H9 (cell line): ENCODE measurements around the gene DPM2. TPM values are rescaled to one million over a fixed set of nuclear protein-coding genes. Genes with fewer than 3 reads are reported as not detected.

ENCODE experiments used
- DNase-seq: peaks from one replicate; pipeline ENCODE4 v3.0.0-alpha.2; 2017
- H2AFZ ChIP-seq: one replicate; pipeline ENCODE4 v1.6.1; 2013; ENCODE audit warnings: mild to moderate bottlenecking, low read length, control low read depth, moderate library complexity
- H2AK5ac ChIP-seq: 2 replicates; pipeline ENCODE4 v1.6.1; 2013; ENCODE audit warnings: low read length, control low read depth, mixed read lengths; ENCODE audit not compliant: insufficient read length
- H2BK120ac ChIP-seq: one replicate; pipeline ENCODE4 v1.6.1; 2013; ENCODE audit warnings: low read depth, mild to moderate bottlenecking, low read length, control low read depth, inconsistent platforms; ENCODE audit not compliant: poor library complexity, severe bottlenecking
- H2BK12ac ChIP-seq: 2 replicates; pipeline ENCODE4 v1.6.1; 2013; ENCODE audit warnings: low read length, control low read depth, mixed read lengths, low read depth; ENCODE audit not compliant: insufficient read length
- H2BK15ac ChIP-seq: 2 replicates; pipeline ENCODE4 v1.6.1; 2013; ENCODE audit warnings: low read depth, low read length, control low read depth
- H2BK20ac ChIP-seq: one replicate; pipeline ENCODE4 v1.6.1; 2013; ENCODE audit warnings: low read depth, mild to moderate bottlenecking, low read length, control low read depth, inconsistent platforms; ENCODE audit not compliant: poor library complexity, severe bottlenecking
- H2BK5ac ChIP-seq: 2 replicates; pipeline ENCODE4 v1.6.1; 2013; ENCODE audit warnings: low read length, control low read depth, mixed read lengths; ENCODE audit not compliant: insufficient read length
- H3K14ac ChIP-seq: 2 replicates; pipeline ENCODE4 v1.6.1; 2013; ENCODE audit warnings: low read length, control low read depth; ENCODE audit not compliant: insufficient read depth
- H3K18ac ChIP-seq: 2 replicates; pipeline ENCODE4 v1.6.1; 2013; ENCODE audit warnings: low read depth, mild to moderate bottlenecking, mixed read lengths, low read length, control low read depth; ENCODE audit not compliant: insufficient read length
- H3K23ac ChIP-seq: 2 replicates; pipeline ENCODE4 v1.6.1; 2013; ENCODE audit warnings: low read length, control low read depth, mixed read lengths, low read depth; ENCODE audit not compliant: insufficient read length
- H3K23me2 ChIP-seq: 2 replicates; pipeline ENCODE4 v1.6.1; 2013; ENCODE audit warnings: low read depth, mild to moderate bottlenecking, mixed read lengths, low read length, control low read depth; ENCODE audit not compliant: insufficient read length, poor library complexity, severe bottlenecking
- H3K27ac ChIP-seq: 2 replicates; pipeline ENCODE4 v1.5.1; 2013; ENCODE audit warnings: low read length, control low read depth, mixed read lengths, low read depth; ENCODE audit not compliant: insufficient read length
- H3K27me3 ChIP-seq: 2 replicates; pipeline ENCODE4 v1.6.1; 2013; ENCODE audit warnings: low read length, control low read depth, inconsistent platforms; ENCODE audit not compliant: insufficient read depth
- H3K4ac ChIP-seq: 2 replicates; pipeline ENCODE4 v1.6.1; 2013; ENCODE audit warnings: low read depth, mild to moderate bottlenecking, control low read depth, inconsistent platforms, low read length, moderate library complexity
- H3K4me1 ChIP-seq: 2 replicates; pipeline ENCODE4 v1.6.1; 2013; ENCODE audit warnings: low read length, control low read depth, inconsistent platforms; ENCODE audit not compliant: insufficient read depth
- H3K4me2 ChIP-seq: 2 replicates; pipeline ENCODE4 v1.6.1; 2013; ENCODE audit warnings: low read length, control low read depth, mixed read lengths; ENCODE audit not compliant: insufficient read length, insufficient read depth
- H3K56ac ChIP-seq: 2 replicates; pipeline ENCODE4 v1.6.1; 2013; ENCODE audit warnings: low read depth, mild to moderate bottlenecking, mixed read lengths, low read length, control low read depth; ENCODE audit not compliant: insufficient read length
- H3K79me1 ChIP-seq: 2 replicates; pipeline ENCODE4 v1.6.1; 2013; ENCODE audit warnings: low read depth, mild to moderate bottlenecking, moderate library complexity, low read length, control low read depth, inconsistent platforms; ENCODE audit not compliant: insufficient read depth, poor library complexity, severe bottlenecking
- H3K79me2 ChIP-seq: 2 replicates; pipeline ENCODE4 v1.6.1; 2013; ENCODE audit warnings: low read length, control low read depth, inconsistent platforms; ENCODE audit not compliant: insufficient read depth
- H3K9ac ChIP-seq: 2 replicates; pipeline ENCODE4 v1.6.1; 2013; ENCODE audit warnings: low read length, control low read depth, mixed read lengths; ENCODE audit not compliant: insufficient read length; ENCODE audit errors: extremely low read depth
- H3K9me3 ChIP-seq: one replicate; pipeline ENCODE4 v1.6.1; 2013; ENCODE audit warnings: low read depth, low read length, inconsistent platforms; ENCODE audit not compliant: control insufficient read depth
- H3T11ph ChIP-seq: one replicate; pipeline ENCODE4 v1.6.1; 2013; ENCODE audit warnings: mild to moderate bottlenecking, low read length, control low read depth, inconsistent platforms
- H4K20me1 ChIP-seq: one replicate; pipeline ENCODE4 v1.6.1; 2013; ENCODE audit not compliant: control insufficient read depth, insufficient read length, insufficient read depth
- H4K5ac ChIP-seq: 2 replicates; pipeline ENCODE4 v1.6.1; 2013; ENCODE audit warnings: low read depth, mild to moderate bottlenecking, mixed read lengths, low read length, control low read depth; ENCODE audit not compliant: insufficient read length
- H4K8ac ChIP-seq: replicated peaks from 2 replicates; pipeline ENCODE4 v1.6.1; 2013; ENCODE audit warnings: low read length, control low read depth, mixed read lengths, low read depth; ENCODE audit not compliant: insufficient read length
- H4K91ac ChIP-seq: 2 replicates; pipeline ENCODE4 v1.6.1; 2013; ENCODE audit warnings: low read depth, mild to moderate bottlenecking, moderate library complexity, mixed read lengths, low read length, control low read depth; ENCODE audit not compliant: insufficient read length
- H3K27ac Mint-ChIP-seq, 3 experiments: 2 replicates in 2 of 3; 3 replicates in 1 of 3; pipeline ENCODE4 v1.8.0; 2020 to 2021; ENCODE audit warnings: mixed read lengths in 3 of 3, mild to moderate bottlenecking in 1 of 3, moderate library complexity in 1 of 3
- H3K27me3 Mint-ChIP-seq: 2 replicates; pipeline ENCODE4 v1.8.0; 2021; ENCODE audit warnings: low read depth, mild to moderate bottlenecking, moderate library complexity, mixed read lengths
- H3K36me3 Mint-ChIP-seq, 3 experiments: 2 replicates in 2 of 3; 3 replicates in 1 of 3; pipeline ENCODE4 v1.8.0; 2020 to 2021; ENCODE audit warnings: low read depth in 3 of 3, mixed read lengths in 3 of 3; ENCODE audit not compliant: insufficient read depth in 1 of 3
- H3K4me1 Mint-ChIP-seq, 2 experiments: 2 replicates each; pipeline ENCODE4 v1.8.0; 2020; ENCODE audit warnings: mixed read lengths in 2 of 2
- H3K4me3 Mint-ChIP-seq, 2 experiments: 2 replicates in 1 of 2; 3 replicates in 1 of 2; pipeline ENCODE4 v1.8.0; 2020 to 2021; ENCODE audit warnings: mild to moderate bottlenecking in 2 of 2, mixed read lengths in 2 of 2, moderate library complexity in 1 of 2
- H3K9me3 Mint-ChIP-seq, 2 experiments: 2 replicates in 1 of 2; 3 replicates in 1 of 2; pipeline ENCODE4 v1.8.0; 2020; ENCODE audit warnings: mild to moderate bottlenecking in 2 of 2, mixed read lengths in 2 of 2, moderate library complexity in 1 of 2
- CTCF ChIP-seq: fragments of 200-600 bp; sonication (generic); conservative IDR thresholded peaks from 3 replicates; pipeline ENCODE4 v1.8.0; 2021; ENCODE audit warnings: antibody characterized with exemption, mild to moderate bottlenecking
- WGBS: extraction: QIAGEN DNeasy Blood & Tissue Kit; methylation state at CpG from one replicate; pipeline ENCODE4 v1.1.7; 2013; ENCODE audit warnings: missing lambda C conversion rate, low lambda C conversion rate, mixed read lengths; ENCODE audit not compliant: insufficient read length; ENCODE audit errors: extremely low coverage; 5-methylcytosine and 5-hydroxymethylcytosine counted together
- total RNA-seq: library from RNA; stranded (reverse); gene quantifications from 2 replicates; pipeline ENCODE4 v1.2.1, GENCODE V29; 2021

The DPM2 gene
- total RNA-seq, 1 experiment from 2014 or later = 46.1 TPM

- no peak overlapping the region for H3K27ac ChIP-seq
- H3K9me3 Mint-ChIP-seq = no peaks in the 10 kb centered on the region; a peak in 1 of 5 replicates
- H3K79me1 ChIP-seq = peaks cover 10% of the 10 kb centered on the region
Measured at GRCh38 chr9:127973169-127974000, 35.7 kb upstream of the DPM2 start.

More at GRCh38 chr9:127973169-127974000, 35.7 kb upstream of the DPM2 start:
- H2BK120ac ChIP-seq = no peak overlapping the region
- no peak overlapping the region for H2AK5ac ChIP-seq
- H4K20me1 ChIP-seq = peaks cover 4% of the 10 kb centered on the region
- H3K4ac ChIP-seq = no peak overlapping the region
- H3K56ac ChIP-seq = no peak overlapping the region
- no peak overlapping the region for H3K4me2 ChIP-seq
- H4K8ac ChIP-seq = no peak overlapping the region
- no peak overlapping the region for H3T11ph ChIP-seq
- H3K23me2 ChIP-seq = no peaks in the 10 kb centered on the region
- peak; percentile 31 for DNase-seq
- Mint-ChIP-seq H3K4me3 (no peak overlapping the region), H3K27me3 (no peaks in the 10 kb centered on the region; the same call in 1 of the 2 replicates), H3K36me3 (peaks cover 0 to 15% (median 0%) of the 10 kb centered on the region in 3 experiments; a peak in 2 of 7 replicates), H3K27ac (peak overlapping the region in 2 of 3 experiments; percentile 68 to 70; a peak in 2 of 7 replicates), H3K4me1 (peaks cover 71 to 84% of the 10 kb centered on the region in 2 experiments)
- H3K18ac ChIP-seq = no peak overlapping the region
- H2BK20ac ChIP-seq = no peak overlapping the region
- no peak overlapping the region for H4K91ac ChIP-seq
- no peaks in the 10 kb centered on the region for H3K27me3 ChIP-seq
- no peaks in the 10 kb centered on the region for H3K9me3 ChIP-seq
- no peak overlapping the region; the same call in 1 of the 2 replicates for H3K14ac ChIP-seq
- no peak for TF ChIP-seq CTCF
- H2BK15ac ChIP-seq = no peak overlapping the region
- no peak overlapping the region for H3K9ac ChIP-seq
- no peak overlapping the region for H4K5ac ChIP-seq
- peaks cover 66% of the 10 kb centered on the region; the same call in 1 of the 2 replicates for H3K79me2 ChIP-seq
- WGBS = no CpG with 5 or more reads among the region's 17 CpGs
- H3K23ac ChIP-seq = no peak overlapping the region
- H2BK5ac ChIP-seq = no peak overlapping the region
- no peak overlapping the region for H2BK12ac ChIP-seq
- H3K4me1 ChIP-seq = peaks cover 9% of the 10 kb centered on the region; the same call in 1 of the 2 replicates
- no peak overlapping the region for H2AFZ ChIP-seq
